K562 (cell line): ENCODE measurements around the gene TMEM141. TPM values are rescaled to one million over a fixed set of nuclear protein-coding genes. Genes with fewer than 3 reads are reported as not detected.
A peak's percentile ranks its signal among the peaks of the same experiment; 100 is the strongest.

Source experiments
- FOXA3 ChIP-seq, 2 experiments: fragments of 450-650 bp in 1 of 2; sonication (generic) in 1 of 2; formaldehyde crosslinking; IDR thresholded peaks in 1 of 2; conservative IDR thresholded peaks in 1 of 2; 2 replicates each; pipeline versions ENCODE4 v1.4.0 to v1.8.0; 2020 to 2022; ENCODE audit warnings: mild to moderate bottlenecking in 2 of 2, missing genetic modification reagents in 1 of 2
- GATAD2B ChIP-seq: fragments of 450-650 bp; IDR thresholded peaks from 2 replicates; pipeline ENCODE4 v1.6.1; 2017; ENCODE audit warnings: mild to moderate bottlenecking, borderline replicate concordance
- GTF2E2 ChIP-seq: fragments of 200-800 bp; sonication (Bioruptor generic); IDR thresholded peaks from 2 replicates; pipeline ENCODE4 v1.6.1; 2016; ENCODE audit warnings: missing genetic modification characterization, missing compliant biosample characterization
- KDM1A ChIP-seq, 2 experiments: fragments of 450-650 bp; IDR thresholded peaks; 2 replicates each; pipeline ENCODE4 v1.6.1; 2016; ENCODE audit warnings: mild to moderate bottlenecking in 2 of 2
- L3MBTL2 ChIP-seq: fragments of 450-650 bp; IDR thresholded peaks from 2 replicates; pipeline ENCODE4 v1.6.1; 2016; ENCODE audit warnings: mild to moderate bottlenecking, moderate library complexity
- LEF1 ChIP-seq: fragments of 450-650 bp; IDR thresholded peaks from 2 replicates; pipeline ENCODE4 v1.6.1; 2016; ENCODE audit warnings: mild to moderate bottlenecking
- NCOR1 ChIP-seq: fragments of 450-650 bp; IDR thresholded peaks from 2 replicates; pipeline ENCODE4 v1.6.1; 2016; ENCODE audit warnings: mild to moderate bottlenecking, moderate library complexity
- NFRKB ChIP-seq: fragments of 450-650 bp; IDR thresholded peaks from 2 replicates; pipeline ENCODE4 v1.6.1; 2016; ENCODE audit warnings: low read depth
- RNF2 ChIP-seq: sonication (generic); IDR thresholded peaks from 2 replicates; pipeline ENCODE4 v1.6.1; 2016
- SOX6 ChIP-seq: fragments of 450-650 bp; IDR thresholded peaks from 2 replicates; pipeline ENCODE4 v1.6.1; 2014; ENCODE audit warnings: mild to moderate bottlenecking
- SUPT5H ChIP-seq: fragments of 450-650 bp; IDR thresholded peaks from 2 replicates; pipeline ENCODE4 v1.6.1; 2016
- TCF3 ChIP-seq: sonication (generic); formaldehyde crosslinking; IDR thresholded peaks from 2 replicates; pipeline ENCODE4 v1.4.0; 2020; ENCODE audit warnings: mild to moderate bottlenecking, missing genetic modification reagents
- TRIM24 ChIP-seq, 2 experiments: fragments of 450-650 bp; IDR thresholded peaks; 2 replicates each; pipeline ENCODE4 v1.6.1; 2016
- ZNF384 ChIP-seq: IDR thresholded peaks from 2 replicates; pipeline ENCODE4 v1.6.1; 2012; ENCODE audit warnings: low read depth, low read length, improper control_type of control experiment
- polyA plus RNA-seq, 8 experiments: library from polyadenylated mRNA; depleted of rRNA in 4 of 8; stranded (reverse) in 5 of 8; unstranded in 3 of 8; fragments of >200 nt; fragmentation: Nextera tagmentation in 2 of 8; fragmentation: Illumina TruSeq in 1 of 8; extraction: Ambion mirVana in 2 of 8; extraction: Trizol in 1 of 8; gene quantifications; 2 replicates each; pipeline versions ENCODE4 v1.2.1 to v1.2.3, GENCODE V29; 2011 to 2014; ENCODE audit warnings: inconsistent platforms in 1 of 8, missing spikeins in 1 of 8
- total RNA-seq, 7 experiments: library from RNA; depleted of rRNA in 6 of 7; stranded (reverse); fragments of >200 nt in 6 of 7; fragmentation: Illumina TruSeq in 2 of 7; extraction: Trizol in 2 of 7; gene quantifications; 2 replicates each; pipeline versions ENCODE4 v1.2.1 to v1.2.3, GENCODE V29; 2011 to 2021; ENCODE audit warnings: low replicate concordance in 1 of 7
- TF ChIP-seq, protein P1 (sequence below): fragments of 450-650 bp; IDR thresholded peaks from 2 replicates; pipeline ENCODE4 v1.6.1; 2017; ENCODE audit warnings: antibody characterized with exemption, mild to moderate bottlenecking
- TF ChIP-seq, protein P2 (sequence below), 2 experiments: fragments of 450-650 bp; IDR thresholded peaks; 2 replicates each; pipeline ENCODE4 v1.6.1; 2016

TMEM141 gene
- total and polyA plus RNA-seq, 9 of the 15 experiments (the other 6 are each of a cell fraction or from before 2014, with no cell fraction given): 21.5 to 123 (median 74.8) TPM

DNA sequence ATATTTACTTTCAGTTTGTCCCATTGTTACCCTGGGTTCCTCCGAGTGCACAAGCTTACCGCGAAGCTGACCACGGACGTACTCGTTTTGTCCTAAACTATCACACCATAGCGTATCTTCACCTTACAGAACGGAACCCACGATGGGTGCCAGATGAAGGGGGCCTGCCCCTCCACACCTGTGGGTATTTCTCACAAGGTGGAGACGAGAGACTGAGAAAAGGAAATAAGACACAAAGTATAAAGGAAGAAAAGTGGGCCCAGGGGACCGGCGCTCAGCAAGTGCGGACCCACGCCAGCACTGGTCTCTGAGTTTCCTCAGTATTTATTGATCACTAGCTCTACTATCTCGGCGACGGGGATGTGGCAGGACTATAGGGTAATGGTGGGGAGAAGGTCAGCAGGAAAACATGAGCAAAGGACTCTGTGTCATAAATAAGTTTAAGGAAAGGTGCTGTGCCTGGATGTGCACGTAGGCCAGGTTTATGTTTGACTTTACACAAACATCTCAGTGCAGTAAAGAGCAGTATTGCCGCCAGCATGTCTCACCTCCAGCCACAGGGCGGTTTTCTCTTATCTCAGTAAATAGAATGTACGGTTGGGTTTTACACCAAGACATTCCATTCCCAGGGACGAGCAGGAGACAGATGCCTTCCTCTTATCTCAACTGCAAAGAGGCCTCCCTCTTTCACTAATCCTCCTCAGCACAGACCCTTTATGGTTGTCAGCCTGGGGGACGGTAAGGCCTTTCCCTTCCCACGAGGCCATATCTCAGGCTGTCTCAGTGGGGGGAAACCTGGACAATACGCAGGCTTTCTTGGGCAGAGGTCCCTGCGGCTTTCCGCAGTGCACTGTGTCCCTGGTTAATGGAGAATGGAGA lies 2.3 kb upstream of the TMEM141 start (continued):
- TF ChIP-seq, protein P1, sequence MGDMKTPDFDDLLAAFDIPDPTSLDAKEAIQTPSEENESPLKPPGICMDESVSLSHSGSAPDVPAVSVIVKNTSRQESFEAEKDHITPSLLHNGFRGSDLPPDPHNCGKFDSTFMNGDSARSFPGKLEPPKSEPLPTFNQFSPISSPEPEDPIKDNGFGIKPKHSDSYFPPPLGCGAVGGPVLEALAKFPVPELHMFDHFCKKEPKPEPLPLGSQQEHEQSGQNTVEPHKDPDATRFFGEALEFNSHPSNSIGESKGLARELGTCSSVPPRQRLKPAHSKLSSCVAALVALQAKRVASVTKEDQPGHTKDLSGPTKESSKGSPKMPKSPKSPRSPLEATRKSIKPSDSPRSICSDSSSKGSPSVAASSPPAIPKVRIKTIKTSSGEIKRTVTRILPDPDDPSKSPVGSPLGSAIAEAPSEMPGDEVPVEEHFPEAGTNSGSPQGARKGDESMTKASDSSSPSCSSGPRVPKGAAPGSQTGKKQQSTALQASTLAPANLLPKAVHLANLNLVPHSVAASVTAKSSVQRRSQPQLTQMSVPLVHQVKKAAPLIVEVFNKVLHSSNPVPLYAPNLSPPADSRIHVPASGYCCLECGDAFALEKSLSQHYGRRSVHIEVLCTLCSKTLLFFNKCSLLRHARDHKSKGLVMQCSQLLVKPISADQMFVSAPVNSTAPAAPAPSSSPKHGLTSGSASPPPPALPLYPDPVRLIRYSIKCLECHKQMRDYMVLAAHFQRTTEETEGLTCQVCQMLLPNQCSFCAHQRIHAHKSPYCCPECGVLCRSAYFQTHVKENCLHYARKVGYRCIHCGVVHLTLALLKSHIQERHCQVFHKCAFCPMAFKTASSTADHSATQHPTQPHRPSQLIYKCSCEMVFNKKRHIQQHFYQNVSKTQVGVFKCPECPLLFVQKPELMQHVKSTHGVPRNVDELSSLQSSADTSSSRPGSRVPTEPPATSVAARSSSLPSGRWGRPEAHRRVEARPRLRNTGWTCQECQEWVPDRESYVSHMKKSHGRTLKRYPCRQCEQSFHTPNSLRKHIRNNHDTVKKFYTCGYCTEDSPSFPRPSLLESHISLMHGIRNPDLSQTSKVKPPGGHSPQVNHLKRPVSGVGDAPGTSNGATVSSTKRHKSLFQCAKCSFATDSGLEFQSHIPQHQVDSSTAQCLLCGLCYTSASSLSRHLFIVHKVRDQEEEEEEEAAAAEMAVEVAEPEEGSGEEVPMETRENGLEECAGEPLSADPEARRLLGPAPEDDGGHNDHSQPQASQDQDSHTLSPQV: 0 out of 2 replicates have a peak, but pooled peaks have one; percentile 7
- peak; percentile 19 to 34; a peak in 1 of 4 replicates for TF ChIP-seq KDM1A (IDR thresholded peaks at IDR 0.05)
- TF ChIP-seq GTF2E2 (tag): peak; percentile 69; the same call in 1 of the 2 replicates
- peak; percentile 71; the same call in 1 of the 2 replicates for TF ChIP-seq RNF2
- TF ChIP-seq TRIM24 (IDR thresholded peaks at IDR 0.05): peak; percentile 35 to 46; a peak in 1 of 4 replicates
- 0 out of 2 replicates have a peak, but pooled peaks have one; percentile 25 for TF ChIP-seq GATAD2B
- peak; percentile 82 for TF ChIP-seq TCF3 (CRISPR knock-in tag)
- peak; percentile 83 for TF ChIP-seq NCOR1
- peak; percentile 46; the same call in 1 of the 2 replicates for TF ChIP-seq ZNF384
- TF ChIP-seq FOXA3 (CRISPR knock-in tag; conservative IDR thresholded peaks at IDR 0.05 in 1 of 2, IDR thresholded peaks at IDR 0.05 in 1 of 2): peak; percentile 43 to 49; a peak in 2 of 4 replicates
- TF ChIP-seq NFRKB: 0 out of 2 replicates have a peak, but pooled peaks have one; percentile 54
- peak; percentile 46; the same call in 1 of the 2 replicates for TF ChIP-seq L3MBTL2
- TF ChIP-seq, protein P2, sequence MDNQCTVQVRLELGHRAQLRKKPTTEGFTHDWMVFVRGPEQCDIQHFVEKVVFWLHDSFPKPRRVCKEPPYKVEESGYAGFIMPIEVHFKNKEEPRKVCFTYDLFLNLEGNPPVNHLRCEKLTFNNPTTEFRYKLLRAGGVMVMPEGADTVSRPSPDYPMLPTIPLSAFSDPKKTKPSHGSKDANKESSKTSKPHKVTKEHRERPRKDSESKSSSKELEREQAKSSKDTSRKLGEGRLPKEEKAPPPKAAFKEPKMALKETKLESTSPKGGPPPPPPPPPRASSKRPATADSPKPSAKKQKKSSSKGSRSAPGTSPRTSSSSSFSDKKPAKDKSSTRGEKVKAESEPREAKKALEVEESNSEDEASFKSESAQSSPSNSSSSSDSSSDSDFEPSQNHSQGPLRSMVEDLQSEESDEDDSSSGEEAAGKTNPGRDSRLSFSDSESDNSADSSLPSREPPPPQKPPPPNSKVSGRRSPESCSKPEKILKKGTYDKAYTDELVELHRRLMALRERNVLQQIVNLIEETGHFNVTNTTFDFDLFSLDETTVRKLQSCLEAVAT (IDR thresholded peaks at IDR 0.05): peak in 1 of 2 experiments; percentile 17; a peak in 1 of 4 replicates
- TF ChIP-seq SUPT5H: 0 out of 2 replicates have a peak, but pooled peaks have one; percentile 13
- peak; percentile 83 for TF ChIP-seq LEF1
- peak; percentile 75 for TF ChIP-seq SOX6
